ENCODE data around the gene XAGE2. TPM values are rescaled to one million over a fixed set of nuclear protein-coding genes. Genes with fewer than 3 reads are reported as not detected.
A peak's percentile ranks its signal among the peaks of the same experiment; 100 is the strongest.

The XAGE2 gene
- total RNA-seq, 1 donor, result not detected

GRCh38 chrX:52352551-52352950 is 16.3 kb upstream of the XAGE2 start:
- TF ChIP-seq CTCF (IDR thresholded peaks at IDR 0.05; ENCODE audit: insufficient read depth, low read length), result no peak
- H3K4me3 ChIP-seq (ENCODE audit: low read depth, low read length), result no peak overlapping the region
- DNase-seq (ENCODE audit: low read depth), result no peak

GRCh38 chrX:52353838-52354237 is 15.0 kb upstream of the XAGE2 start:
- no peak for DNase-seq (ENCODE audit: low read depth)
- TF ChIP-seq CTCF (IDR thresholded peaks at IDR 0.05; ENCODE audit: insufficient read depth, low read length), result no peak
- no peak overlapping the region for H3K4me3 ChIP-seq (ENCODE audit: low read depth, low read length)

GRCh38 chrX:52355108-52355507 is 13.7 kb upstream of the XAGE2 start:
- no peak for DNase-seq (ENCODE audit: low read depth)
- H3K4me3 ChIP-seq (ENCODE audit: low read depth, low read length), result no peak overlapping the region
- TF ChIP-seq CTCF (IDR thresholded peaks at IDR 0.05; ENCODE audit: insufficient read depth, low read length), result no peak

- no peak overlapping the region for H3K4me3 ChIP-seq (ENCODE audit: low read depth, low read length)
- DNase-seq (ENCODE audit: low read depth), result peak; percentile 68
- TF ChIP-seq CTCF (IDR thresholded peaks at IDR 0.05; ENCODE audit: insufficient read depth, low read length), result no peak
Measured at GRCh38 chrX:52359614-52360232, 9.1 kb upstream of the XAGE2 start.

GRCh38 chrX:52361941-52362340 is 6.9 kb upstream of the XAGE2 start:
- DNase-seq (ENCODE audit: low read depth), result no peak
- TF ChIP-seq CTCF (IDR thresholded peaks at IDR 0.05; ENCODE audit: insufficient read depth, low read length), result no peak
- H3K4me3 ChIP-seq (ENCODE audit: low read depth, low read length), result no peak overlapping the region

GRCh38 chrX:52363247-52363883 is 5.5 kb upstream of the XAGE2 start:
- peak; percentile 46 for DNase-seq (ENCODE audit: low read depth)
- TF ChIP-seq CTCF (IDR thresholded peaks at IDR 0.05; ENCODE audit: insufficient read depth, low read length), result no peak
- H3K4me3 ChIP-seq (ENCODE audit: low read depth, low read length), result no peak overlapping the region

All from fibroblast of the aortic adventitia (primary cell).